Right lobe of liver (tissue), 6 donors: ENCODE results near the gene AICDA. TPM values are rescaled to one million over a fixed set of nuclear protein-coding genes. Genes with fewer than 3 reads are reported as not detected.
"Not testable (repeated sequence)": the region's sequence is repeated elsewhere in the genome, so short reads cannot be mapped to it uniquely, and the experiment has no call there.

Experiments
- ATAC-seq, 4 donors: fragments of 200-7000 bp; cut with Tn5 transposase; one replicate each; pipeline ENCODE4 v1.9.1; 2020; ENCODE audit warnings: mild to moderate bottlenecking in 4 of 4, moderate library complexity in 4 of 4
- DNase-seq, 3 donors: peaks; one replicate each; pipeline ENCODE4 v3.0.0-alpha.2; 2020
- H3K27ac ChIP-seq, 3 donors: fragments of 200-600 bp; one replicate each; pipeline ENCODE4 v1.8.0; 2022
- H3K27me3 ChIP-seq, 2 donors: fragments of 200-600 bp; one replicate each; pipeline ENCODE4 v1.8.0; 2022
- H3K36me3 ChIP-seq, 4 donors: fragments of 200-600 bp; sonication (generic) in 1 of 4; one replicate each; pipeline versions ENCODE4 v1.5.1 to v1.8.0; 2017 to 2022; ENCODE audit warnings: control low read depth in 1 of 4
- H3K4me1 ChIP-seq, 4 donors: fragments of 200-600 bp; sonication (generic) in 1 of 4; one replicate each; pipeline versions ENCODE4 v1.5.1 to v1.8.0; 2017 to 2022; ENCODE audit warnings: control low read depth in 1 of 4
- H3K4me3 ChIP-seq, 3 donors: fragments of 200-600 bp; one replicate each; pipeline ENCODE4 v1.8.0; 2022
- H3K9me3 ChIP-seq, 4 donors: fragments of 200-600 bp; sonication (generic) in 1 of 4; one replicate each; pipeline versions ENCODE4 v1.5.1 to v1.8.0; 2017 to 2022; ENCODE audit warnings: control low read depth in 1 of 4
- CTCF ChIP-seq, 4 donors: fragments of 200-600 bp in 3 of 4; fragments of 450-650 bp in 1 of 4; IDR thresholded peaks; one replicate each; pipeline versions ENCODE4 v1.5.1 to v1.8.0; 2016 to 2022; ENCODE audit warnings: antibody characterized with exemption in 4 of 4, mild to moderate bottlenecking in 2 of 4
- POLR2A ChIP-seq: fragments of 450-650 bp; IDR thresholded peaks from one replicate; pipeline ENCODE4 v1.6.1; 2017; ENCODE audit warnings: antibody characterized with exemption, mild to moderate bottlenecking
- WGBS: methylation state at CpG from one replicate; pipeline ENCODE4 v1.1.6; 2018; ENCODE audit warnings: low coverage, low lambda C conversion rate; ENCODE audit not compliant: insufficient coverage; ENCODE audit errors: missing lambda C conversion rate; 5-methylcytosine and 5-hydroxymethylcytosine counted together
- intact Hi-C, 2 donors: fragments of 100-400 bp; cut with DNase I; formaldehyde crosslinking; loops; one replicate each; pipeline versions ENCODE4 v1.11.2 to v1.14.1; 2022
- total RNA-seq, 6 experiments: library from RNA; depleted of rRNA in 2 of 6; stranded (reverse); fragments of >200 nt in 2 of 6; fragmentation: NEBNext Ultra II Directional in 3 of 6; extraction: Animal tissue kit (Norgen Biotek cat#: 25700) in 3 of 6; gene quantifications; one replicate each; pipeline versions ENCODE4 v1.1.0 to v1.2.4, GENCODE V29; 2016 to 2023
- donor health status: DM: no; HTN: yes; CAD: no.
- donor health status: DM: no; HTN: no; CAD: no.
- donor health status: DM: no; HTN: no; CAD: no.
- donor health status: DM: no; HTN: yes; CAD: no.
- donor health status: DM: no; HTN: yes; CAD: no.

AICDA gene
- total RNA-seq, 6 experiments from 2014 or later = not detected

- no peak overlapping the region for H3K27ac ChIP-seq
- H3K4me1 ChIP-seq = no peaks in the 10 kb centered on the region
- no peak for ATAC-seq
- WGBS = 59% methylated on average over 3 of the region's 3 CpGs
- no peak overlapping the region for H3K4me3 ChIP-seq
- H3K36me3 ChIP-seq = no peaks in the 10 kb centered on the region
- no peak for DNase-seq
- H3K27me3 ChIP-seq = no peaks in the 10 kb centered on the region
- TF ChIP-seq POLR2A = no peak
- TF ChIP-seq CTCF (IDR thresholded peaks at IDR 0.05) = no peak
- H3K9me3 ChIP-seq = no peaks in the 10 kb centered on the region
- intact Hi-C loops = no loop called here
Measured at GRCh38 chr12:8628731-8629130, 16.1 kb upstream of the AICDA start.

DNA sequence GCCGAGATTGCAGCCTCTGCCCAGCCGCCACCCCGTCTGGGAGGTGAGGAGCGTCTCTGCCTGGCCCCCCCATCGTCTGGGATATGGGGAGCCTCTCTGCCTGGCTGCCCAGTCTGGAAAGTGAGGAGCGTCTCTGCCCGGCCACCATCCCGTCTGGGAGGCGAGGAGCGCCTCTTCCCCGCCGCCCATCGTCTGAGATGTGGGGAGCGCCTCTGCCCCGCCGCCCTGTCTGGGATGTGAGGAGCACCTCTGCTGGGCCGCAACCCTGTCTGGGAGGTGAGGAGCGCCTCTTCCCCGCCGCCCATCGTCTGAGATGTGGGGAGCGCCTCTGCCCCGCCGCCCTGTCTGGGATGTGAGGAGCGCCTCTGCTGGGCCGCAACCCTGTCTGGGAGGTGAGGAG lies 12.1 kb upstream of the AICDA start:
- ATAC-seq, DNase-seq, intact Hi-C loops, H3K27me3 ChIP-seq, H3K4me1 ChIP-seq, H3K4me3 ChIP-seq, H3K9me3 ChIP-seq, H3K27ac ChIP-seq, H3K36me3 ChIP-seq: not testable (repeated sequence)
- WGBS = no CpG with 5 or more reads among the region's 26 CpGs

DNA sequence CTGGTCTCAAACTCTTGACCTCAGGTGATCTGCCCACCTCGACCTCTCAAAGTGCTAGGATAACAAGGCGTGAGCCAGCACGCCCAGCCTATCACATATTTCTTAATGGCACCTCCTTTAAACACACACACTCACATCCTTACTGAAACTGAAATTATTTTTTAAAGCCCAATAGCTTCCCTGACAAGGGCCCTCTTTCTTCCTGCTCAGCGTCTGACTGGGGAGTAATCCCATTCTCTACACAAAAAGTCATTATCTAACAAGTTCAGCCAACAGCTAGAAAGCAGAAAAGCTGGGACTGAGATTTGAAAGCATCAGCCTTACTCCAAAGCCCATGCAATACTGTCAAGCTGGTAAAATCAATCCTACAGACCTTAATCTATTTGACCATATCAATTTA lies 10.0 kb upstream of the AICDA start:
- Histone ChIP-seq H3K9me3 (no peaks in the 10 kb centered on the region), H3K36me3 (no peaks in the 10 kb centered on the region), H3K4me1 (no peaks in the 10 kb centered on the region), H3K4me3 (no peak overlapping the region), H3K27ac (no peak overlapping the region), H3K27me3 (no peaks in the 10 kb centered on the region)
- no peak for ATAC-seq
- TF ChIP-seq POLR2A = no peak
- TF ChIP-seq CTCF (IDR thresholded peaks at IDR 0.05) = no peak
- intact Hi-C loops = no loop called here
- 50% methylated on average over 4 of the region's 4 CpGs for WGBS
- DNase-seq = no peak

DNA sequence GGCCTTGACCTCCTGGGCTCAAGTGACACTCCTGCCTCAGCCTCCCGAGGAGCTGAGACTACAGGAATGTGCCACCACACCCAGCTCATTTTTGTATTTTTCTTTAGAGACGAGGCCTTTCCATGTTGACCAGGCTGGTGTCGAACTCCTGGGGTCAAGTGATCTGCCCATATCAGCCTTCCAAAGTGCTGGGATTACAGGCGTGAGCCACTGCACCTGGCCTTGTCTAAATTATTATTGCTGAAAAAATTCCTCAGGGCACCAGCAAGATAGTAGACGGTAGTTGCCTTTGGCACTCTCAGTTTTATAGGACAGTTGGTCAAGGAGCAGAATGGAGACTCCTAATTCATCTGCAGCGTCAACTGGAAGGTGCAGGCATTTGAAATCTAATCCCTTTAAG lies 2.5 kb upstream of the AICDA start:
- Histone ChIP-seq H3K36me3 (no peaks in the 10 kb centered on the region), H3K4me1 (no peaks in the 10 kb centered on the region), H3K4me3 (no peak overlapping the region), H3K27ac (no peak overlapping the region), H3K9me3 (no peaks in the 10 kb centered on the region), H3K27me3 (no peaks in the 10 kb centered on the region)
- ATAC-seq = no peak
- TF ChIP-seq POLR2A (no peak), CTCF (IDR thresholded peaks at IDR 0.05) (no peak)
- intact Hi-C loops = no loop called here
- no peak for DNase-seq
- 85% methylated on average over 5 of the region's 6 CpGs for WGBS

DNA sequence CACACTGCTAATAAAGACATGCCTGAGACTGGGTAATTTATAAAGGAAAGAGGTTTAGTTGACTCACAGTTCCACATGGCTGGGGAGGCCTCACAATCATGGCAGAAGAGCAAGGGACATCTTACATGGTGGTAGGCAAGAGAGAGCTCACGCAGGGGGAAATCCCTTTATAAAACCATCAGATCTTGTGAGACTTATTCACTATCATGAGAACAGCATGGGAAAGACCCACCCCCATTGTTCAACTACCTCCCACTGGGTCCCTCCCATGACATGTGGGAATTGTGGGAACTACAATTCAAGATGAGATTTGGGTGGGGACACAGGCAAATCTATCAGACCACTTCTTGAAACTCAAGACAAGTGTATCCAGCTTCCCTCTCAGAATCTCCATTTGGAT lies 1.2 kb upstream of the AICDA start:
- H3K4me3 ChIP-seq, H3K9me3 ChIP-seq, DNase-seq, ATAC-seq, intact Hi-C loops, H3K4me1 ChIP-seq, H3K27me3 ChIP-seq, H3K27ac ChIP-seq, H3K36me3 ChIP-seq: not testable (repeated sequence)
- 80% methylated on average over 1 of the region's 1 CpG for WGBS

GRCh38 chr12:8609061-8609570 lies 3.5 kb downstream of the AICDA start:
- intact Hi-C loops = loop anchor here (5.0 to 10.0 kb wide), 2 partner anchors 64 to 67 kb away; partner anchors contain the start of gene CLEC4E (in 2 of the 2)
- TF ChIP-seq POLR2A = no peak
- peak; percentile 66 to 81 (median 76) for TF ChIP-seq CTCF (IDR thresholded peaks at IDR 0.05)
- Histone ChIP-seq H3K4me3 (no peak overlapping the region), H3K9me3 (no peaks in the 10 kb centered on the region), H3K36me3 (no peaks in the 10 kb centered on the region), H3K4me1 (no peaks in the 10 kb centered on the region), H3K27ac (no peak overlapping the region), H3K27me3 (no peaks in the 10 kb centered on the region)
- WGBS = 16% methylated on average over 5 of the region's 5 CpGs
- DNase-seq = no peak
- peak; percentile 79 to 90 (median 84) for ATAC-seq
